GM18499 (cell line): ENCODE data around the gene NSG2.
"Not testable (repeated sequence)": the region's sequence is repeated elsewhere in the genome, so short reads cannot be mapped to it uniquely, and the experiment has no call there.

Source experiments
- ATAC-seq: cut with Tn5 transposase; IDR thresholded peaks from one replicate; pipeline ENCODE4 v1.9.1; 2021; ENCODE audit warnings: moderate number of reproducible peaks; ENCODE audit not compliant: insufficient read depth, unreplicated experiment

The NSG2 gene

DNA sequence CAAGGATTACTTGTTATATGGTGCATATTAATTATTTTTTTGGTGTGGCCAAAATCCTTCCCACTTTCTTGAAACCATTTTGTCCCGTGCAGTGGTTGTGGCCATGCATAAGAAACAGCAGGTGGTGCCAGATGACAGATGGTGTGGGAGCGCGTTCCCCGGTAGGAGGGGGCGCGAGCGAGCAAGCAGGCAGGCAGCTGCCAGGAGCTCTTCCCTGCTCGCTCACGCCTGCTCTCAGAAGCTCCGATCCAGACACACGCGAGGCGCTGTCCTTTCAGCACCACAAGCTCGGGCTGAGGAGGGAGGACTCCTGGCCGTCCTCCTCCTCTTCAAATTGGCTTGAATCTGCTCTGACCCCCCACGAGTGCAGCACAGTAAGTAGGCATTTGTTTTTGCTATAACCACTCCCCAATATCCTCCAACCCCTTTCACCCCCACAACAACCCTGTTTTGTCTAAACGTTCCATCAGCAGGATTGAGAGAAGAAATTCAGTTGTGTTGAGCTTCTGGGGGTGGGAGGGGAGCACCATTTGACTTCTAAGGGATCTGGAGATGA is at the start of gene NSG2:
Gene NSG2 (plus strand): TSS at position 237 of the 556 bp plus-strand sequence. CDS start 1,050 bp downstream, outside the sequence.
- no peak for ATAC-seq

DNA sequence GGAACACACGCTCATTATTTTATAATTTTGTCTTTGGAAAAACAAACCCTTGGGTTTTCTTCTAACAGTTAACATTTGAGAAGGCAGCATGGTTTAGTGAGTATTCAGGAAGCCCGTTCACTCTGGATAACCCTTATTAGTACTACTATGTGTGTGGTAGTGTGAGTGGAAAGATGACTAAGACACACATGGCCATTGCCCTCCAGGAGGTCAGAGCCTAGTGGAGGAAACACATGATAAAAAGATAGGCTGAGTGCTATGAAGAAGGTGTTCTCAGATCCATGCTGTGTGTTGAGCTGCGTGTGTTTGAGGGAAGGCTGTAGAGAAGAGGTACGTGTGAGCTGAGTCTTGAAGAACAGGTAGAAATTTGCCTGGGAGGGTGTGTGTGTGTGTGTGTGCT is 48.2 kb upstream of the NSG2 start:
- no peak for ATAC-seq

GRCh38 chr5:173998531-173998930 is 47.0 kb upstream of the NSG2 start:
- no peak for ATAC-seq

GRCh38 chr5:174000076-174000475 is 45.4 kb upstream of the NSG2 start:
- ATAC-seq, result no peak

- no peak for ATAC-seq
These were observed 41.7 kb upstream of the NSG2 start for GRCh38 chr5:174003795-174004194.

DNA sequence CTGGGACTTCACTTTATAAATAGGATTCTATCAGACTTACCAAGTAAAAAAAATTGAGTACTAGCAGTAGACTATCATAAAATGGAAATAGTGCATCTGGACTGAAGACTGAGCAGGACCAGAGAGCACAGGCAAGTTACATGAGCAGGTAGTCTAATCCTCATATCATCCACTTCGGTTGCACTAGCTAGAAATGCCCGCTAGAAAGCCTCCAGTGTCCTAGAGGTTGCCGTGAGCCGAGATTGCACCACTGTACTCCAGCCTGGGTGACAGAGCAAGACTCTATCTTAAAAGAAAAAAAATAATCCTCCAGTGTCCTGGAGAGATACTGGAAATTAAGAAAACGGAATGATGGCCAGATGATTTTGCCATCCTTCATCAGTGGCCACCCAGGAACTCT is 36.6 kb upstream of the NSG2 start:
- no peak for ATAC-seq

GRCh38 chr5:174010365-174010764 is 35.1 kb upstream of the NSG2 start:
- no peak for ATAC-seq

- ATAC-seq, result no peak
These were observed 34.1 kb upstream of the NSG2 start for GRCh38 chr5:174011441-174011840.

DNA sequence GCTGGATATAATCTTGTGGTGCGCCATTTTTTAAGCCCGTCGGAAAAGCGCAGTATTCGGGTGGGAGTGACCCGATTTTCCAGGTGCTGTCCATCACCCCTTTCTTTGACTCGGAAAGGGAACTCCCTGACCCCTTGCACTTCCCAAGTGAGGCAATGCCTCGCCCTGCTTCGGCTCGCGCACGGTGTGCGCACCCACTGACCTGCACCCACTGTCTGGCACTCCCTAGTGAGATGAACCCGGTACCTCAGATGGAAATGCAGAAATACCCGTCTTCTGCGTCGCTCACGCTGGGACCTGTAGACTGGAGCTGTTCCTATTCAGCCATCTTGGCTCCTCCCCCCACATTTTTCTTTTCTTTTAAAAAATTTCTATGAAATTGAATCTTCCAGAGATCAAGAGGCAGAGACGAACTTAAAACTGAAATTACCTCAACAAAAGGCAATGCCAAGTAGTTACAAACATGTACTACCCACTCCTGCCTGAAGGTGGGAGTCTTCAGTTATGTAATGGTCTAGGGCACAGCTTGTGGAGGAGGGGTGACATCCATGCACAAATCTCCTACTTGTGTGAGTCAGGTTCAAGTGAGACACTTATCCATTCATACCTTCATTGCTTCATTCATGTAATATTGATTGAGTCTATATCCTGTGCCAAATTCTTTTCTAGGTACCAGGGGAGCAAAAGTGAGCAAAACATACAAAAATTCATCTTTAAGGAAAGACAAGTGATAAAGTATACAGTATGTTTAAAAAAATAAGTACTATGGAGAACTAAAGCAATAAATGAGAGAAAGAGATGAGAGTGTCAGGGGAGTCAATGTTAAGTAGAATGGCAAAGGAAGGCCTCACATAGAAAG is 25.2 kb upstream of the NSG2 start:
- not testable (repeated sequence) for ATAC-seq

DNA sequence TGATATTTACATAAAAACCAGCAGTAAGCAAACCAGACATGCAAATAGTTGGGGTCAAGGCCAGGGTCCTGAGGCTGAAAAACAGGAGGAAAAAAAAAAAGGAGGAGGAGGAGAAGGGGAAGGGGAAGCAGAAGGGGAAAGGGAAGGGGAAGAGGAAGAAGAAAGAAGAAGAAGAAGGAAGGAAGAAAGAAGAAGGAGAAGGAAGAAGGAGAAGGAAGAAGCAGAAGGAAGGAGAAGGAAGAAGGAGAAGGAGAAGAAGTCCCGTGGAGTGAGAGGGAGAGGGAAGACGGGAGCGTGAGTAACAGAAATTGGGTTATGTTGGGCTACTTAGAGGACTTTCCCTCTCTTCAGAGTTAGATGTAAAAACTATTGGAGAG is 24.6 kb upstream of the NSG2 start:
- ATAC-seq, result no peak

- no peak for ATAC-seq
These were observed 23.0 kb upstream of the NSG2 start for GRCh38 chr5:174022384-174023095.

- no peak for ATAC-seq
These were observed 15.2 kb upstream of the NSG2 start for GRCh38 chr5:174030286-174030685.

- no peak for ATAC-seq
These were observed 846 bp upstream of the NSG2 start for GRCh38 chr5:174044466-174045254.

DNA sequence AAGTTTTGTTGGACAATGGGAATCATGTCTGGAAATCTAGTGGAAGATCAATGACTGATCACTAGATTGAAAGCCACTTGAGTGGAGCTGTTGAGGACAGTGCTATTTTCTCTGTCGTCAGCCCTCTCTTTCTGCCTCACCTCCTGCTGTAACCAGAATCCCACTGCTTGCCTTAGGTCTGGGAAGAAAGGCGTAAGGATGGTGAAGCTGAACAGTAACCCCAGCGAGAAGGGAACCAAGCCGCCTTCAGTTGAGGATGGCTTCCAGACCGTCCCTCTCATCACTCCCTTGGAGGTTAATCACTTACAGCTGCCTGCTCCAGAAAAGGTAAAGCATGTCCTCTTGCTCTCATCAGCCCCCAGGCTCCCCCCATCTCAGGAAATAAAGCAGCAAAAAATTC is 1.1 kb downstream of the NSG2 start:
- no peak for ATAC-seq

DNA sequence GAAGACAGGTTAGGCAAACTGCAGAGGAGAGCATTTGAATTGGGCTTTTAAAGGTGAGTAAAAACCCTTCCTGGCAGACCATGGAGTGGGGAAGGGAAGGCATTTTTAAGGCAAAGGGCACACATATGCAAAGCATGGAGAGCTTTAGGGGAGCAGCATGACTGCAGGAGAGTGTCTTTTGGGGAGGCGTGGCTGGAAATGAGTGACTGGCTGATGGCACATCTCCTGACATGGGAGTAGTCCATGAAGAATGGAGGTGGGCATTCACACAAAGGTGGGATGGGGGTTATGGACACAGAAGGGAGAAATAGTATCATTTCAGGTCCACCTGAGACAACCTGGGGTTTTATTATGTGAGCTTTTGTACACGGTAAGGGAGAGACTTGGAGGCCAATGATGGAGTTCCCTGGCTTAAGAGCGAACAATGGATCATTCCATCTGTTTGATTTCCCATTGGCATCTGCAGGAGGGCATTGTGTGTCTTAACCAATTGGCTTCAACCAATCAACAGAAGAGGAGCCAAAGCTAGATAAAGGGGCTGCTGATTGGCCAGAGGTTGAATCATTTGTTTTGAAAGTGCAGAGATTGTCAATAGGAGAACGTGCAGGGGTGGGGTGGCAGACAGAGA is 2.1 kb downstream of the NSG2 start:
- ATAC-seq, result no peak

GRCh38 chr5:174052636-174053035 is 7.1 kb downstream of the NSG2 start:
- ATAC-seq, result no peak

GRCh38 chr5:174053905-174054304 is 8.4 kb downstream of the NSG2 start:
- no peak for ATAC-seq

DNA sequence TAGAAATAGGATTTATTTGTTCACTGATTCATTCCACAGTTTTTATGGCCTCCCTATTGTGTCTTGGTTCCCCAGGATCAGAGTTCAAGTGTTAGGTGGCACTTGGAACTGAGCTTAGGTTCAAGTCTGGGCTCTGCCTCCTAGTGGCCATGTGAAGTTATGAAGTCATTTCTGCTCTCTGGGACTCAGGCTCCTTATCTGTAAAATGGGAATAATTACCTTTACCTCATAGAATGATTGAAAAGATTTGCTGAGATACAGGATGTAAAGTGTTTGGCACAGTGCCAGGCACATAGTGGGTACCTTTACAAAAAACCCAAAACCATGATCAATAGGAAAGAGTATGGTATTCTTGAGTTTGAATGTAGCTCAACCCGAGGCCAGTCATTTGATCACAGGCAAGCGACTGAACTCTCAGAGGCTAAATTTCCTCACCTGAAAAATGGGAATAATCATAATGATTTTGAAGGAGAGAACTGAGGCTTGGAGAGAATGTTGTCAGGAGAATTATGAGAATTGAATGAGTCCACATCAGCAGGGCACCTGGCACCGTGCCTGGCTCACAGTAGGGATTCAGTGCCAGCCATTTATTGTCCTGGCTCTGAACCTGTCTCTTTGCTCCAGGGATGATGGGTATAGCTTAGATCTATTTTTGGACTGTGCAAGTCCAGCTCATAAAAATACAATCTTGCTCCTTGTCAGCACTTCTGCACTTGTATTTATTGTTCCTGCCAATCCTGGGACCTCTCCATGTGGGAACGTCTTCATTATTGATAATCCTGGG is 10.8 kb downstream of the NSG2 start:
- no peak for ATAC-seq

DNA sequence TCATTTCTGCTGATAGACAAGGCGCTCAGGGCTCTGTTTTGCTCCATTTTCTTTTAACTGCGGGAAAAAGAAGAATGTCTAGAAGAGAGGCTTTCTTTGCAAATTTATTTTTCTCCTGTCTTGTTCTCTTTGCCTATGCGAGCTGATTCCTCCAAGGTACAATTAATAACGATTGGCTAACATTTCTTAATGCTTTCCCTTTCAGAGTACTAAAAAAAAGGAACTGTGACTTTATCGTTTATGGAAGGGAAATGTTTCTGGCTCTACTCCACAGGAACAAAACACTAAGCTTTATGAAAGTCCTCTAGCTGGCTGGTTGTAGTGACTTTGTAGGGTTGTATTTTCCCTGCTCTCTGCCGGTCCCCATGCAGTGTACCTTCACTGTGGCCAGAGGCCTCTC is 11.7 kb downstream of the NSG2 start:
- ATAC-seq, result no peak
